GM12878 (cell line): Measurements from ENCODE around the gene SP6. TPM values are rescaled to one million over a fixed set of nuclear protein-coding genes. Genes with fewer than 3 reads are reported as not detected.

Experiments
- CBX3 ChIP-seq: fragments of 200-600 bp; sonication (generic); IDR thresholded peaks from 2 replicates; pipeline ENCODE4 v1.6.1; 2016; ENCODE audit warnings: low read depth, borderline replicate concordance
- EP300 ChIP-seq, 2 experiments: fragments of 150-350 bp in 1 of 2; IDR thresholded peaks; 2 replicates each; pipeline ENCODE4 v1.6.1; 2011 to 2012; ENCODE audit warnings: low read depth in 2 of 2, low read length in 2 of 2, borderline replicate concordance in 1 of 2, improper control_type of control experiment in 1 of 2, inconsistent platforms in 1 of 2; ENCODE audit not compliant: control insufficient read depth in 1 of 2
- HDAC2 ChIP-seq: fragments of 200-600 bp; sonication (generic); IDR thresholded peaks from 2 replicates; pipeline ENCODE4 v1.6.1; 2017
- HDAC6 ChIP-seq: fragments of 200-600 bp; sonication (generic); IDR thresholded peaks from one replicate; pipeline ENCODE4 v1.8.0; 2017; ENCODE audit warnings: antibody characterized with exemption; ENCODE audit not compliant: unreplicated experiment
- HSF1 ChIP-seq: fragments of 150-350 bp; IDR thresholded peaks from 2 replicates; pipeline ENCODE4 v1.6.1; 2014; ENCODE audit warnings: mild to moderate bottlenecking, low read depth, low read length
- NR2C1 ChIP-seq: fragments of 450-650 bp; IDR thresholded peaks from 2 replicates; pipeline ENCODE4 v1.6.1; 2017; ENCODE audit warnings: antibody characterized with exemption, mild to moderate bottlenecking, moderate library complexity
- POLR2AphosphoS5 ChIP-seq: IDR thresholded peaks from 2 replicates; pipeline ENCODE4 v1.6.1; 2011; ENCODE audit warnings: mild to moderate bottlenecking, low read length, inconsistent platforms
- RCOR1 ChIP-seq: conservative IDR thresholded peaks from 2 replicates; pipeline ENCODE4 v1.6.1; 2012; ENCODE audit warnings: low read depth, low read length, improper control_type of control experiment
- RELB ChIP-seq: fragments of 450-650 bp; IDR thresholded peaks from 2 replicates; pipeline ENCODE4 v1.6.1; 2017; ENCODE audit warnings: low read depth, mild to moderate bottlenecking, moderate library complexity
- SMAD1 ChIP-seq: fragments of 450-650 bp; IDR thresholded peaks from 2 replicates; pipeline ENCODE4 v1.6.1; 2018; ENCODE audit warnings: mild to moderate bottlenecking, low read depth; ENCODE audit not compliant: partially characterized antibody
- SP1 ChIP-seq: IDR thresholded peaks from one replicate; pipeline ENCODE4 v1.6.1; 2011; ENCODE audit warnings: low read depth, low read length
- TCF3 ChIP-seq: IDR thresholded peaks from 2 replicates; pipeline ENCODE4 v1.6.1; 2012; ENCODE audit warnings: low read depth, mild to moderate bottlenecking, low read length, borderline replicate concordance; ENCODE audit not compliant: insufficient read depth
- WRNIP1 ChIP-seq: IDR thresholded peaks from 2 replicates; pipeline ENCODE4 v1.6.1; 2011; ENCODE audit warnings: low read depth, low read length, improper control_type of control experiment, borderline replicate concordance
- ZBTB11 ChIP-seq: fragments of 450-650 bp; formaldehyde crosslinking; IDR thresholded peaks from 2 replicates; pipeline ENCODE4 v1.5.0; 2022; ENCODE audit warnings: mild to moderate bottlenecking, missing genetic modification characterization
- polyA plus RNA-seq, 11 experiments: library from polyadenylated mRNA; depleted of rRNA in 4 of 11; unstranded in 6 of 11; stranded (reverse) in 5 of 11; fragments of >200 nt; fragmentation: Nextera tagmentation in 4 of 11; fragmentation: Illumina TruSeq in 1 of 11; extraction: Ambion mirVana in 4 of 11; extraction: Trizol in 1 of 11; gene quantifications; 1 replicate in 1 of 11; 2 replicates in 10 of 11; pipeline versions ENCODE4 v1.2.1 to v1.2.3, GENCODE V29; 2011 to 2016; ENCODE audit warnings: inconsistent platforms in 2 of 11, missing spikeins in 2 of 11, low read depth in 1 of 11
- total RNA-seq, 4 experiments: library from RNA; depleted of rRNA in 3 of 4; stranded (reverse); fragments of >200 nt in 3 of 4; fragmentation: Illumina TruSeq in 1 of 4; extraction: Trizol in 1 of 4; gene quantifications; 2 replicates each; pipeline versions ENCODE4 v1.2.1 to v1.2.3, GENCODE V29; 2013 to 2021
- TF ChIP-seq, protein P1 (sequence below), 3 experiments: IDR thresholded peaks in 2 of 3; conservative IDR thresholded peaks in 1 of 3; 2 replicates each; pipeline ENCODE4 v1.5.1; 2011; ENCODE audit warnings: low read depth in 3 of 3, low read length in 3 of 3, mild to moderate bottlenecking in 3 of 3, control low read depth in 2 of 3, moderate library complexity in 2 of 3, inconsistent platforms in 1 of 3, mixed read lengths in 1 of 3; ENCODE audit not compliant: control insufficient read depth in 2 of 3, insufficient read depth in 1 of 3; ENCODE audit errors: extremely low read depth in 1 of 3

The SP6 gene
- total and polyA plus RNA-seq, 10 of the 15 experiments (the other 5 are each of a cell fraction or from before 2014, with no cell fraction given): 0.05 to 0.15 (median 0.06) TPM; not detected in 7

- TF ChIP-seq HSF1 (no peak), SMAD1 (no peak), ZBTB11 (no peak), EP300 (IDR thresholded peaks at IDR 0.05; ENCODE audit: borderline replicate concordance in 1 of 2, control insufficient read depth in 1 of 2, low read depth in 2 of 2, low read length in 2 of 2) (no peak), RELB (no peak), CBX3 (no peak), HDAC6 (no peak), HDAC2 (no peak), TCF3 (no peak), WRNIP1 (no peak), SP1 (no peak), NR2C1 (no peak), RCOR1 (no peak), POLR2AphosphoS5 (no peak)
- TF ChIP-seq, protein P1, sequence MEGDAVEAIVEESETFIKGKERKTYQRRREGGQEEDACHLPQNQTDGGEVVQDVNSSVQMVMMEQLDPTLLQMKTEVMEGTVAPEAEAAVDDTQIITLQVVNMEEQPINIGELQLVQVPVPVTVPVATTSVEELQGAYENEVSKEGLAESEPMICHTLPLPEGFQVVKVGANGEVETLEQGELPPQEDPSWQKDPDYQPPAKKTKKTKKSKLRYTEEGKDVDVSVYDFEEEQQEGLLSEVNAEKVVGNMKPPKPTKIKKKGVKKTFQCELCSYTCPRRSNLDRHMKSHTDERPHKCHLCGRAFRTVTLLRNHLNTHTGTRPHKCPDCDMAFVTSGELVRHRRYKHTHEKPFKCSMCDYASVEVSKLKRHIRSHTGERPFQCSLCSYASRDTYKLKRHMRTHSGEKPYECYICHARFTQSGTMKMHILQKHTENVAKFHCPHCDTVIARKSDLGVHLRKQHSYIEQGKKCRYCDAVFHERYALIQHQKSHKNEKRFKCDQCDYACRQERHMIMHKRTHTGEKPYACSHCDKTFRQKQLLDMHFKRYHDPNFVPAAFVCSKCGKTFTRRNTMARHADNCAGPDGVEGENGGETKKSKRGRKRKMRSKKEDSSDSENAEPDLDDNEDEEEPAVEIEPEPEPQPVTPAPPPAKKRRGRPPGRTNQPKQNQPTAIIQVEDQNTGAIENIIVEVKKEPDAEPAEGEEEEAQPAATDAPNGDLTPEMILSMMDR (IDR thresholded peaks at IDR 0.05 in 2 of 3, conservative IDR thresholded peaks at IDR 0.05 in 1 of 3; ENCODE audit: control insufficient read depth in 2 of 3, extremely low read depth in 1 of 3, insufficient read depth in 1 of 3, low read depth in 3 of 3, low read length in 3 of 3): no peak
Measured at GRCh38 chr17:47867813-47868533, 17.0 kb upstream of the SP6 start (continued).
